Measurements from ENCODE around the gene SLC6A19. TPM values are rescaled to one million over a fixed set of nuclear protein-coding genes. Genes with fewer than 3 reads are reported as not detected.

Gene SLC6A19
- total RNA-seq, 2 experiments from 2014 or later: not detected

DNA sequence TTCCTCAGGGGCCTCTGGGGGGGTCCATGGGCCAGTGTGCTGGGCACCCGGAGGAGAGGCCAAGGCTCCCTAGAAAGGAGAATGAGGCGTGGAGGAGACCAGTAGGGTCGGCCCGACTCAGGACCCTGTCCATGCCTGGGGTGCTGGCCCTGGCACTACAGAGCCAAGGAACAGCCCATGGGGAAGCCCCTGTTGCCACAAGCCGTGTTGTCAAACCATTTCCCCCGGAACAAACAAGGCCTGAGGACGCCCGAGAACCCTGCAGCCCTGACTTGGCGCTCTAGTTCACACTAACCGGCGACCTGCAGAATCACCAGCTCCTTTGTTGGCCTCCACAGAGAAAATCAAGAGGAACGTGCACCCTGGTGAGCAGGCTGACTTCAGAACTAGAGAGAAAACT, 48.0 kb upstream of the SLC6A19 start:
- no peak overlapping the region for H3K4me3 Mint-ChIP-seq
- intact Hi-C loops (cut with DNase I, micrococcal nuclease): no loop called here
- Histone ChIP-seq H3K9me3 (ENCODE audit: control insufficient read depth in 1 of 2, insufficient read depth in 1 of 2, low read length in 2 of 2) (peaks cover 7 to 18% of the 10 kb centered on the region in 2 experiments), H3K4me1 (ENCODE audit: insufficient read depth, low read length) (peaks cover 12% of the 10 kb centered on the region), H3K4me3 (ENCODE audit: low read length) (no peak overlapping the region), H3K27ac (ENCODE audit: low read depth in 1 of 2, low read length in 2 of 2) (no peak overlapping the region), H3K36me3 (ENCODE audit: insufficient read depth, low read length) (no peaks in the 10 kb centered on the region), H3K27me3 (ENCODE audit: control insufficient read depth in 1 of 2, insufficient read depth in 2 of 2, low read length in 2 of 2) (peaks cover 39 to 50% of the 10 kb centered on the region in 2 experiments)
- no peak for TF ChIP-seq CTCF (IDR thresholded peaks at IDR 0.05)
- ChIA-PET CTCF (no interaction called here), POLR2A (no interaction called here)
- no peaks in the 10 kb centered on the region for H3K9me3 Mint-ChIP-seq
- no peaks in the 10 kb centered on the region for H3K4me1 Mint-ChIP-seq (ENCODE audit: low read depth)
- H3K27ac Mint-ChIP-seq: no peak overlapping the region
- peak in 1 of 14 experiments; percentile 21 for DNase-seq
- no peaks in the 10 kb centered on the region for H3K36me3 Mint-ChIP-seq (ENCODE audit: low read depth)
- H3K27me3 Mint-ChIP-seq: peaks cover 55% of the 10 kb centered on the region
- ATAC-seq (ENCODE audit: poor library complexity): no peak

DNA sequence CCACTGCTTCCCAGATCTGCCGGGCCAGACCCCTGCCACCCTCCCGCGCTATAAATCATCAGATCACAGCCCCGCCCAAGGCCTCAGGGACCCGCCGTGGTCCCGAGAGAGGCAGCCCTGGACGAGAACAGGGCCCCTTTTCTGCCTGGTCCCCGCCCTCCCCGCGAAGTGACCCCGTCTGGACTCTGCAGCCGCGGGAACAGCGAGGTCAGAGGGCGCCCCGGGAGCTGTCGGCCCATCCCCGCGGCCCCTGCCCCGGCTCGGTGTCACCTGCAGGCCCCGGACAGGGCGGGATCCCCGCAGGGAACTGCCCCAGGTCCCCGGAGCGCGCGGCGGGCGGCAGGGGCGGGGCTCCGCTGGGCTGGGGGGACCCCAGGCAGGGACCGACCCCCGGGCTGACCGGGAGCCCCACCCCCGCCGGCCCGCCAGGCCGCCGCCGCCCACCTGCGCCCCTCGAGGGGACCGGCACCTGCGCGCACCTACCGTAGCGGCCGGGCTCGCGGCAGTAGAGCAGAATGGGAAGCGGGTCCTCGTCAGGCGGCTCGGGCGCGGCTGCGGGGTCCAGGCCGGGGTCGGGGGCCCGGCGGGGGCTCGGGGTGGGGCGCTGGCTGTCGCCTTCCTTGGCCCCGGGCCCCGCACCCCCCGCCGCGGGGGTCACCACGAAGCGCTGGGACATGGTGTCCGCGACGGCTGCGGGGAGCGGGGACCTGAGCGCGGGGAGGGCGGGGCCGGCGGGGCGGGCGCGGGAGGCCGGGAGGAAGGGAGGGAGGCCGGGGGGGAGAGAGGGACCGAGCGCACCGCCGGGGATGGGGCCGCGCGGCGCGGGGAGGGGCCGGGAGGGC, 46.0 kb upstream of the SLC6A19 start:
- Mint-ChIP-seq H3K9me3 (no peaks in the 10 kb centered on the region), H3K27me3 (peaks cover 74% of the 10 kb centered on the region), H3K4me1 (ENCODE audit: low read depth) (no peaks in the 10 kb centered on the region), H3K27ac (no peak overlapping the region), H3K36me3 (ENCODE audit: low read depth) (no peaks in the 10 kb centered on the region), H3K4me3 (no peak overlapping the region)
- Histone ChIP-seq H3K36me3 (ENCODE audit: insufficient read depth, low read length) (no peaks in the 10 kb centered on the region), H3K4me1 (ENCODE audit: insufficient read depth, low read length) (peaks cover 12% of the 10 kb centered on the region), H3K9me3 (ENCODE audit: control insufficient read depth in 1 of 2, insufficient read depth in 1 of 2, low read length in 2 of 2) (peaks cover 7 to 18% of the 10 kb centered on the region in 2 experiments), H3K27me3 (ENCODE audit: control insufficient read depth in 1 of 2, insufficient read depth in 2 of 2, low read length in 2 of 2) (peaks cover 42 to 62% of the 10 kb centered on the region in 2 experiments), H3K4me3 (ENCODE audit: low read length) (no peak overlapping the region), H3K27ac (ENCODE audit: low read depth in 1 of 2, low read length in 2 of 2) (no peak overlapping the region)
- ChIA-PET CTCF (no interaction called here), POLR2A (no interaction called here)
- DNase-seq: no peak
- TF ChIP-seq CTCF (IDR thresholded peaks at IDR 0.05): no peak
- intact Hi-C loops (cut with DNase I, micrococcal nuclease): no loop called here
- peak; percentile 32 for ATAC-seq (ENCODE audit: poor library complexity)

DNA sequence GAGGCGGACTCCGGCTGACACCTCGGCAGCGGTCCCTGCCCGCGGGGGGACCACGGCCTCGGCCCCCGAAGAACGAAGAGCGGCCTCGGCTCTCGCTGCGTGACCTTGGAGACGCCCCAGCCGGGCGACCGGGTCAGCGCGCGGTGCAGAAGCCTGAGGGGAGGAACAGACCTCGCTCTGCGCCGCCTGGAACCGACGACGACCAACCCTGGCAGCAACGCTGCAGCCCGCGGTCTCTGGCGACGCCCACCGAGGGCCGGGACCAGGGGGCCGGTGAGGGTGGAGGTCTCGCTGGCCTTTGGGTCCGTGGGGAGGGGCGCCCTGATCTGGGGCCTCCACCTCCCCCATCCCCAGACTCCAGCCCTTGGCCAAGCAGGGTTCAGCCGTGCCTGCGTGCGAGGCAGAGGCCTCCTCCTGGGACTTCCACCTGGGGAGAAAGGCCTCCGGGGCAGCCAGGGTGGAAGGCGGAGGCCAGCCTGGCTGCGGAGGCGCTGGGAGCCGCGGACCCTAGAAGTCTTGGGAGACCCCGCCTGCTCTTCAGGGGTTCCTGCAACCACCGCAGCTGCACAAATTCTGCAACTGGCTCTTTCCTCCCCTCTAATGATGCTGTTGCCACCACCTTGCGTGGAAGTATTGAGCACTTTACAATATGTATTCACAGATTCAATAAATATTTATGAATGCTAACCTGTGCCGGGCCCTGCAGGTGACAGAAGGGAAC, 45.2 kb upstream of the SLC6A19 start:
- ChIA-PET POLR2A (no interaction called here), CTCF (no interaction called here)
- no peak overlapping the region for H3K27ac ChIP-seq (ENCODE audit: low read depth in 1 of 2, low read length in 2 of 2)
- H3K9me3 ChIP-seq (ENCODE audit: control insufficient read depth in 1 of 2, insufficient read depth in 1 of 2, low read length in 2 of 2): peaks cover 7 to 18% of the 10 kb centered on the region in 2 experiments
- Mint-ChIP-seq H3K4me1 (ENCODE audit: low read depth) (no peaks in the 10 kb centered on the region), H3K27ac (no peak overlapping the region), H3K36me3 (ENCODE audit: low read depth) (no peaks in the 10 kb centered on the region), H3K9me3 (no peaks in the 10 kb centered on the region), H3K4me3 (no peak overlapping the region), H3K27me3 (peaks cover 72% of the 10 kb centered on the region)
- H3K4me3 ChIP-seq (ENCODE audit: low read length): no peak overlapping the region
- H3K36me3 ChIP-seq (ENCODE audit: insufficient read depth, low read length): no peaks in the 10 kb centered on the region
- no peak for DNase-seq
- peaks cover 12% of the 10 kb centered on the region for H3K4me1 ChIP-seq (ENCODE audit: insufficient read depth, low read length)
- TF ChIP-seq CTCF (IDR thresholded peaks at IDR 0.05): no peak
- peaks cover 42 to 58% of the 10 kb centered on the region in 2 experiments for H3K27me3 ChIP-seq (ENCODE audit: control insufficient read depth in 1 of 2, insufficient read depth in 2 of 2, low read length in 2 of 2)
- no peak for ATAC-seq (ENCODE audit: poor library complexity)
- intact Hi-C loops (cut with DNase I, micrococcal nuclease): no loop called here
